ENCODE data around the gene SOX1. TPM values are rescaled to one million over a fixed set of nuclear protein-coding genes. Genes with fewer than 3 reads are reported as not detected.

Gene SOX1
- total RNA-seq, 2 experiments from 2014 or later: not detected

DNA sequence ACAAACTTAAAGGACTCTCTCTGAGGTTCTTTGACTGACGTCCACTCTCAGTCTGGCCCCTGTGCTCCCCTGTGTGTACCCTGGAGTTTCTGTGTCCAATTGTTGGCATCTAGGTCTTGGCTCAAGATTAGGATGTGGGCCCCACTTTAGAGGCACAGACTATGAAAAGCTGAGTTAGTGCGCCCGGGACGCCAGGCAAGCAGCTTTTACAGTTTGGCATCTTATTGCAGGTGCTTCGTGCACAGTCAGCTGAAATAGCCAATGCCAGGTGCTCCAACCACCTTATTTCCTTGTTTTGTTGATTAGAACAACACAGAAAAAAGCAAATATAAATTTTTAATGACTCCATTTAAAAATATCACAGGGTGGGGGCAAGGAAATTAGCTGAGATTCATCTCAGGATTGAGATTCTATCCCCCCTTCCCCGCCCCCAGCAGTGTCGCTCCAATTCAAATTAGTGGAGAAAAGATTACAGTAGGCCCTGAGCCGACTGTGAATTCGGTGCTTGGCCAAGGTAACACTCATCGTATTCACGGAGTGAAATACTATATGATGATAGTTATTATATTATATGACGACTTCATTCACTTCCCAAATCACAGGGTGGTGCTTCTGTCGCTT lies 4.3 kb downstream of the SOX1 start:
- no peak for TF ChIP-seq CTCF (IDR thresholded peaks at IDR 0.05)
- Mint-ChIP-seq H3K27me3 (peaks cover 62% of the 10 kb centered on the region), H3K4me3 (no peak overlapping the region), H3K4me1 (ENCODE audit: low read depth) (peaks cover 5% of the 10 kb centered on the region), H3K9me3 (peaks cover 8% of the 10 kb centered on the region), H3K27ac (no peak overlapping the region), H3K36me3 (ENCODE audit: low read depth) (peaks cover 12% of the 10 kb centered on the region)
- DNase-seq (no peak), ATAC-seq (no peak)
- ChIA-PET POLR2A (no interaction called here), CTCF (interaction anchor here (0.9 kb wide), 1 partner anchor 10 kb away, joined by 3 read pairs; no protein-coding TSS in a partner anchor)
- intact Hi-C loops (cut with micrococcal nuclease): no loop called here

GRCh38 chr13:112071723-112072533 lies 5.0 kb downstream of the SOX1 start:
- Mint-ChIP-seq H3K9me3 (peaks cover 8% of the 10 kb centered on the region), H3K36me3 (ENCODE audit: low read depth) (peaks cover 12% of the 10 kb centered on the region), H3K27ac (no peak overlapping the region), H3K4me1 (ENCODE audit: low read depth) (peaks cover 5% of the 10 kb centered on the region), H3K27me3 (peaks cover 65% of the 10 kb centered on the region), H3K4me3 (no peak overlapping the region)
- no peak for ATAC-seq
- intact Hi-C loops (cut with micrococcal nuclease): no loop called here
- no peak for TF ChIP-seq CTCF (IDR thresholded peaks at IDR 0.05)
- no peak for DNase-seq
- CTCF ChIA-PET: interaction anchor here (0.9 kb wide), 1 partner anchor 11 kb away, joined by 3 read pairs; no protein-coding TSS in a partner anchor
- POLR2A ChIA-PET: no interaction called here

- no peak for DNase-seq
- no peak for TF ChIP-seq CTCF (IDR thresholded peaks at IDR 0.05)
- Mint-ChIP-seq H3K27me3 (peaks cover 65% of the 10 kb centered on the region), H3K4me3 (no peak overlapping the region), H3K4me1 (ENCODE audit: low read depth) (peaks cover 5% of the 10 kb centered on the region), H3K9me3 (peaks cover 8% of the 10 kb centered on the region), H3K27ac (no peak overlapping the region), H3K36me3 (ENCODE audit: low read depth) (peaks cover 12% of the 10 kb centered on the region)
- CTCF ChIA-PET: no interaction called here
- ATAC-seq: no peak
- intact Hi-C loops (cut with micrococcal nuclease): no loop called here
- POLR2A ChIA-PET: no interaction called here
Measured at GRCh38 chr13:112072534-112073244, 5.7 kb downstream of the SOX1 start.

GRCh38 chr13:112073245-112074138 lies 6.5 kb downstream of the SOX1 start:
- Mint-ChIP-seq H3K4me3 (no peak overlapping the region), H3K4me1 (ENCODE audit: low read depth) (peaks cover 5% of the 10 kb centered on the region), H3K27ac (no peak overlapping the region), H3K9me3 (peaks cover 8% of the 10 kb centered on the region), H3K36me3 (ENCODE audit: low read depth) (peaks cover 12% of the 10 kb centered on the region), H3K27me3 (peaks cover 69% of the 10 kb centered on the region)
- ATAC-seq (no peak), DNase-seq (no peak)
- POLR2A ChIA-PET: no interaction called here
- CTCF ChIA-PET: no interaction called here
- no peak for TF ChIP-seq CTCF (IDR thresholded peaks at IDR 0.05)
- intact Hi-C loops (cut with micrococcal nuclease): no loop called here
